T1000 (cell line): ENCODE data around the gene IDH1.
"Not testable (repeated sequence)": the region's sequence is repeated elsewhere in the genome, so short reads cannot be mapped to it uniquely, and the experiment has no call there.

Experiments
- DNase-seq: peaks from one replicate; lab custom pipeline; 2025; ENCODE audit warnings: mixed read lengths; lab: John Stamatoyannopoulos, UW

Gene IDH1

GRCh38 chr2:208221873-208222272, 33.0 kb downstream of the IDH1 start:
- not testable (repeated sequence) for DNase-seq

DNA sequence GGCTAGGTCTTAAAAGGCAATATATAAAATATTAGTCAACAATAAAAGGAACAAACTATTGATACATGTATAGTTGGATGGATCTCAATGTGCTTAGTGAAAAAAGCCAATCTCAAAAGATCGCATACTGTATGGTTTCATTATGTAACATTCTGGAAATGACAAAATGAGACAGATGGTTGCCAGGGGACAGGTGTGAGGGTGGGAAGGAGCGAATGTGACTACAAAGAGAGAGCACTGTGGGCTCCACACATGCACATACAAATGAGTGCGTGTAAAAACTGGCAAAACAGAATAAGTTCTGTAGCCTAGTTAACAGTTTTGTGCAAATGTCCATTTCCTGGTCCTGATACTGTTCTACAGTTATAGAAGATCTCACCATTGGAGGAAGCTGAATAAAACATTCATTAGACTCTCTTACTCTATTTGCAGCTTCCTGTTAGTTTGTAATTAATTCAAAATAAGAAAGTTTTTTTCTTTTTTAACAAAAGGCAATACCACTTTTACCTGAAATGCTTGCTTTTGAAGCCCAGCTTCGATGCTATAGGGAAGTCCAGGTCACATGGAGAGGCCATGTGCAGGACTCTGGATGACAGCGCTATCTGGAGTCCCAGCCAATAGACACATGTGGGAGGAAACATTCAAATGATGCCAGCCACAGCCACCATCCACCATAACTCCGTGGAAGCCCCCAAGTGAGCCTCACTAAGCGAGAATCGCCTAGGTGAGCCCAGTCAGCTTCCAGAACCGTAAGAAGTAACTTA, 44.0 kb downstream of the IDH1 start:
- no peak for DNase-seq

DNA sequence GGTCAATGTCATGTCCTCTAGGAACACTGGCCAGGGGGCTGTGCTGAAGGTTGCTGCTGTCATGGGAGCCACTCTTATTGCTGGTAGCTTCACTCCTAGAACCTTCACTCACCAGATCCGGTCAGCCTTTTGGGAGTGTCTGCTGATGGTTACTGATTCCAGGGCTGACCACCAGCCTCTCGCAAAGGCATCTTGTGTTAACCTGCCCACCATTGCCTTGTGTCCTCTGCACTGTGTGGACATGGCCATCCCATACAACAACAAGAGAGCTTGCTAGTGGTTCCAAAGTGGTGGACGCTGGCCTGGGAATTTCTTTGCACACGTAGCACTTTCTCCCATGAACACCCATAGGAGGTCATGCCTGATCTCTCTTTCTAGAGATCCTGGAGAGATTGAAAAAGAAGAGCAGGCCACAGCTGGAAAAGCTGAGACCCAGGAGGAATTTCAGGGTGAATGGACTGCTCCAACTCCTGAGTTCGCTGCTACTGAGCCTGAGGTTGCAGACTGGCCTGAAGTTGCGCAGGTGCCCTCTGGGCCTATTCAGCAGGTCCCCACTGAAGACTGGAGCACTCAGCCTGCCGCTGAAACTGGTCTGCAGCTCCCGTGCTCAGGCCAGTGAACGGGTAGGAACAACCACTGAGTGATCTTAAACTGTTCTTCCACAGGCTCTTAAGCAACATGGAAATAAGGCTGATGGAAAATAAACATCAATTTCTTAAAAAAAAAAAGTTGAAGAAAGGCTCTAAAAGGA, 46.4 kb downstream of the IDH1 start:
- DNase-seq, result no peak

- no peak for DNase-seq
Measured at GRCh38 chr2:208207769-208208168, 47.1 kb downstream of the IDH1 start.

GRCh38 chr2:208204166-208204565, 50.7 kb downstream of the IDH1 start:
- DNase-seq, result no peak

DNA sequence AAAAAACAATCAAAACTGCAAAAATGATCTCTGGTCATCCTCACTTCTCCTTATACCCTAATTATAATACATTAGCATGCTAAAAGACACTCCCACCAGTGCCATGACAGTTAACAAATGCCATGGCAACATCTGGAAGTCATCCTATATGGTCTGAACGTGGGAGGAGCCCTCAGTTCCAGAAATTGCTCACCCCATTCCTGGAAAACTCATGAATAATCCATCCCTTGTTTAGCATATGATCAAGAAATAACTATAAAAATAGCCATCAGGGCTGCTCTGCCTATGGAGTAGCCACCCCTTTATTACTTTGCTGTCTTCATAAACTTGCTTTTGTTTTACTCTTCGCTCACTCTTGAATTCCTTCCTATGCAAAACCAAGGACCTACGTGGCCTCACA, 59.3 kb downstream of the IDH1 start:
- DNase-seq, result no peak

DNA sequence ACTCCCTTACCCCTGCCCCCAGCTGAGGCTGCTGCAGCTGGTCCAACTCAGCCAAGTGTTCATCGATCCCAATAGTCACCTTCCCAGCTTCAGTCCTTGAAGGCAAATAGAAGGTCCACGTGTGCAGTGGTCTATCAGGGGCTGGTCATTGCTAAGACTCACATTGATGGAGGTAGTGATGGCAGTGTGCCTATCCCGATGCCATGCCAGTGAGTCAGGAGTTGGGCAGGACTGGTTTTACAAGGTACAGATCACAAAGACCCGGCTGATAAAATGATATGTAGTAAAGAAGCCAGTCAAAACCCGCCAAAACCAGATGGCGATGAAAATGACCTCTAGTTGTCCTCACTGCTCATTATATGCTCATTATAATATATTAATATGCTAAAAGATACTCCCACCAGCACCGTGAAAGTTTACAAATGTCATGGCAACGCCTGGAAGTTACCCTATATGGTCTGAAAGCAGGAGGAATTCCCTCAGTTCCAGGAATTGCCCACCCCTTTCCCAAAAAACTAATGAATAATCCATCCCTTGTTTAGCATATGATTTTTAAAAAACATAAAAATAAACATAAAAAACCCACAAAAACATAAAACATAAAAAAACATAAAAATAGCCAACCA, 62.1 kb downstream of the IDH1 start:
- DNase-seq, result no peak

GRCh38 chr2:208189810-208190503, 64.9 kb downstream of the IDH1 start, which contains the start of gene C2orf80:
TSS of gene C2orf80 (minus strand) at chr2:208190030. CDS start at chr2:208186986, 3,044 bp downstream.
- no peak for DNase-seq

- DNase-seq, result no peak
Measured at GRCh38 chr2:208189069-208189809, 65.6 kb downstream of the IDH1 start.

DNA sequence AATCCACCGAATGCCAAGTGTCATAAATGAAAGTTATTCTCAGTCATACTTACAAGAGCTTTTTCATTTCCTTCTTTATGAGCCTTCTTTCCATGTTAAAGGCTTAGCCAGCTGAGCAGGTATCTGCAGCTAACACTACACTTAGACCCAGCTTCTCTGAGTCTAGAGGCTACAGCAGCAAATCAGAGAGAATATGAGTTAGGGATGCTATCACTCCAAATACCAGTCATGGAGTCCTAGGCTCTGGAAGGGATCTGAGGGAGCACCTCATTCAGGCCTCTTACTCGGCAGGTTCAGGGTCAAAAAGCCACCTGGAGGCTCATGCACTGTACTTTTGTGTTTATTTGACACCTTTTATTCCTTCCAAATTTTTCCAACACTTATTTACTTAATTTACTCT, 68.0 kb downstream of the IDH1 start:
- DNase-seq, result no peak

GRCh38 chr2:208186465-208186864, 68.4 kb downstream of the IDH1 start:
- no peak for DNase-seq
